Left renal cortex interstitium (tissue), 4 donors: ENCODE results near the gene C19orf44. TPM values are rescaled to one million over a fixed set of nuclear protein-coding genes. Genes with fewer than 3 reads are reported as not detected.
"Not testable (repeated sequence)": the region's sequence is repeated elsewhere in the genome, so short reads cannot be mapped to it uniquely, and the experiment has no call there.

Source experiments
- DNase-seq, 4 donors: peaks; one replicate each; pipeline ENCODE4 v3.0.0-alpha.2; 2013; ENCODE audit warnings: low read depth in 4 of 4, low spot score in 2 of 4, missing footprints in 1 of 4
- polyA plus RNA-seq, 4 donors: library from polyadenylated mRNA; unstranded; fragments of 120-200 nt; gene quantifications; one replicate each; pipeline ENCODE4 v1.2.1, GENCODE V29; 2013; ENCODE audit not compliant: insufficient read length in 4 of 4

The C19orf44 gene
- polyA plus RNA-seq, 4 donors = 13.8 to 18.9 (median 16.5) TPM

GRCh38 chr19:16466802-16467427, 29.3 kb upstream of the C19orf44 start:
- not testable (repeated sequence) for DNase-seq

- no peak for DNase-seq
Observed at GRCh38 chr19:16467581-16467980, 28.6 kb upstream of the C19orf44 start.

GRCh38 chr19:16470541-16470910, 25.7 kb upstream of the C19orf44 start:
- DNase-seq = no peak

- DNase-seq = no peak
Observed at GRCh38 chr19:16470911-16471811, 25.0 kb upstream of the C19orf44 start.

GRCh38 chr19:16472559-16472899, 23.7 kb upstream of the C19orf44 start:
- DNase-seq = not testable (repeated sequence)

- DNase-seq = no peak
Observed at GRCh38 chr19:16472992-16473391, 23.2 kb upstream of the C19orf44 start.

- no peak for DNase-seq
Observed at GRCh38 chr19:16473875-16474392, 22.3 kb upstream of the C19orf44 start.

GRCh38 chr19:16476401-16476800, 19.8 kb upstream of the C19orf44 start:
- no peak for DNase-seq

GRCh38 chr19:16477311-16477710, 18.9 kb upstream of the C19orf44 start:
- DNase-seq = no peak

- no peak for DNase-seq
Observed at GRCh38 chr19:16482745-16483144, 13.4 kb upstream of the C19orf44 start.

- DNase-seq = not testable (repeated sequence)
Observed at GRCh38 chr19:16486476-16486875, 9.7 kb upstream of the C19orf44 start.

- DNase-seq = no peak
Observed at GRCh38 chr19:16496613-16496983, 404 bp downstream of the C19orf44 start.

GRCh38 chr19:16497042-16497441, 848 bp downstream of the C19orf44 start:
- no peak for DNase-seq

- DNase-seq = no peak
Observed at GRCh38 chr19:16497837-16498236, 1.6 kb downstream of the C19orf44 start.

- no peak for DNase-seq
Observed at GRCh38 chr19:16504271-16504670, 8.1 kb downstream of the C19orf44 start.

- DNase-seq = not testable (repeated sequence)
Observed at GRCh38 chr19:16506161-16506560, 10.0 kb downstream of the C19orf44 start.

GRCh38 chr19:16506961-16507360, 10.8 kb downstream of the C19orf44 start:
- DNase-seq = no peak

- DNase-seq = no peak
Observed at GRCh38 chr19:16508546-16508945, 12.4 kb downstream of the C19orf44 start.

GRCh38 chr19:16509141-16510061, 13.2 kb downstream of the C19orf44 start:
- DNase-seq = no peak

GRCh38 chr19:16512611-16513010, 16.4 kb downstream of the C19orf44 start:
- DNase-seq = not testable (repeated sequence)
